SU-DHL-6 (cell line): Measurements from ENCODE around the gene DRGX.

Source experiments
- H2AFZ ChIP-seq: fragments of 200-600 bp; sonication (generic); 2 replicates; pipeline ENCODE4 v1.6.1; 2014; ENCODE audit warnings: low read depth, mild to moderate bottlenecking, moderate library complexity, mixed read lengths, antibody characterized with exemption, low read length; ENCODE audit not compliant: severe bottlenecking
- H3F3A ChIP-seq: fragments of 200-600 bp; shearing (Covaris generic); 2 replicates; pipeline ENCODE4 v1.6.0; 2016; ENCODE audit warnings: antibody characterized with exemption, mild to moderate bottlenecking; ENCODE audit not compliant: insufficient read depth
- H3K27ac ChIP-seq: fragments of 200-600 bp; sonication (generic); 2 replicates; pipeline ENCODE4 v1.5.1; 2016; ENCODE audit warnings: low read depth, mild to moderate bottlenecking, low read length, moderate library complexity, mixed read lengths
- H3K27me3 ChIP-seq: fragments of 200-600 bp; sonication (generic), shearing (Covaris generic); 2 replicates; pipeline ENCODE4 v1.6.0; 2014; ENCODE audit warnings: mild to moderate bottlenecking, low read length
- H3K36me3 ChIP-seq: fragments of 200-600 bp; sonication (generic); 2 replicates; pipeline ENCODE4 v1.6.1; 2014; ENCODE audit warnings: mild to moderate bottlenecking, low read length, mixed read lengths
- H3K4me2 ChIP-seq: fragments of 300-600, 200-600 bp; shearing (Covaris generic), sonication (generic); 2 replicates; pipeline ENCODE4 v1.6.0; 2014; ENCODE audit warnings: low read length, low read depth, mild to moderate bottlenecking; ENCODE audit not compliant: poor library complexity, severe bottlenecking
- H3K4me3 ChIP-seq: fragments of 200-600 bp; sonication (generic); 2 replicates; pipeline ENCODE4 v1.5.1; 2014; ENCODE audit warnings: antibody characterized with exemption, low read length, mild to moderate bottlenecking, mixed read lengths; ENCODE audit not compliant: insufficient read depth, poor library complexity, severe bottlenecking
- H3K79me2 ChIP-seq: fragments of 200-600 bp; sonication (generic); 2 replicates; pipeline ENCODE4 v1.6.1; 2014; ENCODE audit warnings: mild to moderate bottlenecking, low read length, moderate library complexity; ENCODE audit not compliant: insufficient read depth
- H3K9ac ChIP-seq: fragments of 200-600 bp; sonication (generic); 2 replicates; pipeline ENCODE4 v1.7.0; 2014; ENCODE audit warnings: mild to moderate bottlenecking, low read length
- H3K9me2 ChIP-seq: fragments of 200-600 bp; sonication (generic); replicated peaks from 2 replicates; pipeline ENCODE4 v1.6.1; 2014; ENCODE audit warnings: low read length; ENCODE audit not compliant: insufficient read depth
- H3K9me3 ChIP-seq: fragments of 200-600 bp; sonication (generic); 2 replicates; pipeline ENCODE4 v1.6.1; 2014; ENCODE audit warnings: low read length, mixed read lengths; ENCODE audit not compliant: insufficient read depth
- H4K20me1 ChIP-seq: fragments of 200-600 bp; sonication (generic); 2 replicates; pipeline ENCODE4 v1.6.1; 2014; ENCODE audit warnings: low read depth, mild to moderate bottlenecking, antibody characterized with exemption, low read length, moderate library complexity, mixed read lengths
- EZH2phosphoT487 ChIP-seq: fragments of 200-600 bp; sonication (generic), shearing (Covaris generic); conservative IDR thresholded peaks from 2 replicates; pipeline ENCODE4 v1.6.1; 2018; ENCODE audit warnings: mild to moderate bottlenecking, antibody characterized with exemption, low read length, moderate library complexity, mixed read lengths
- TF ChIP-seq, protein P1 (sequence below): fragments of 200-600 bp; sonication (generic); IDR thresholded peaks from one replicate; pipeline ENCODE4 v1.5.1; 2017; ENCODE audit warnings: antibody characterized with exemption, mild to moderate bottlenecking, low read length, moderate library complexity; ENCODE audit not compliant: insufficient read depth, poor library complexity, severe bottlenecking

DRGX gene

GRCh38 chr10:49419005-49419404 lies 23.1 kb upstream of the DRGX start:
- H3K79me2 ChIP-seq = no peaks in the 10 kb centered on the region
- H3K4me3 ChIP-seq = no peak overlapping the region
- H3K4me2 ChIP-seq = no peak overlapping the region
- no peaks in the 10 kb centered on the region for H3K9me3 ChIP-seq
- H3F3A ChIP-seq = no peaks in the 10 kb centered on the region
- no peak for TF ChIP-seq EZH2phosphoT487
- TF ChIP-seq, protein P1, sequence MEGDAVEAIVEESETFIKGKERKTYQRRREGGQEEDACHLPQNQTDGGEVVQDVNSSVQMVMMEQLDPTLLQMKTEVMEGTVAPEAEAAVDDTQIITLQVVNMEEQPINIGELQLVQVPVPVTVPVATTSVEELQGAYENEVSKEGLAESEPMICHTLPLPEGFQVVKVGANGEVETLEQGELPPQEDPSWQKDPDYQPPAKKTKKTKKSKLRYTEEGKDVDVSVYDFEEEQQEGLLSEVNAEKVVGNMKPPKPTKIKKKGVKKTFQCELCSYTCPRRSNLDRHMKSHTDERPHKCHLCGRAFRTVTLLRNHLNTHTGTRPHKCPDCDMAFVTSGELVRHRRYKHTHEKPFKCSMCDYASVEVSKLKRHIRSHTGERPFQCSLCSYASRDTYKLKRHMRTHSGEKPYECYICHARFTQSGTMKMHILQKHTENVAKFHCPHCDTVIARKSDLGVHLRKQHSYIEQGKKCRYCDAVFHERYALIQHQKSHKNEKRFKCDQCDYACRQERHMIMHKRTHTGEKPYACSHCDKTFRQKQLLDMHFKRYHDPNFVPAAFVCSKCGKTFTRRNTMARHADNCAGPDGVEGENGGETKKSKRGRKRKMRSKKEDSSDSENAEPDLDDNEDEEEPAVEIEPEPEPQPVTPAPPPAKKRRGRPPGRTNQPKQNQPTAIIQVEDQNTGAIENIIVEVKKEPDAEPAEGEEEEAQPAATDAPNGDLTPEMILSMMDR = no peak
- no peaks in the 10 kb centered on the region for H4K20me1 ChIP-seq
- H2AFZ ChIP-seq = no peak overlapping the region
- no peak overlapping the region for H3K27ac ChIP-seq
- no peaks in the 10 kb centered on the region for H3K27me3 ChIP-seq
- no peak overlapping the region for H3K9ac ChIP-seq
- H3K36me3 ChIP-seq = no peaks in the 10 kb centered on the region
- H3K9me2 ChIP-seq = no peaks in the 10 kb centered on the region

DNA sequence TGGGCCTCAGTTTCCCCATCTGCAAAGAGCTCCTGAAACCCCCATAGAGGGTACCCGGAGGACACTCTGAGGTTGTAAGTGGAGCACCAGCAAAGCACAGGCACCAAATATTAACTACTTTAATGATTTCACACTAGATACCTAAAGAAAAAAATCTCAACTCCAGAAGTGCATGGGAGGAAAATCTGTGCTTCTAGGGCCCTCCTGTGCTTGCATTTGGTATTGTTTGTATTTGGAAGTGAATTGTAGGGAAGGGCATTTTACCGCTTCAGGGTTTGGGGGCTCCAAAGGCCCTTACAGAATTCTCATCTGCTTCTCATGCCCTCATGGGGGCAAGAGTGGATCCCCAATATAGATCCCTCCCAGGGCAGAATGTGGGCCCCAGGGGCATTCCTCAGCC lies 22.4 kb upstream of the DRGX start:
- Histone ChIP-seq H3K4me3 (no peak overlapping the region), H3K79me2 (no peaks in the 10 kb centered on the region), H3K27me3 (no peaks in the 10 kb centered on the region), H3K27ac (no peak overlapping the region), H2AFZ (no peak overlapping the region), H3F3A (no peaks in the 10 kb centered on the region), H4K20me1 (no peaks in the 10 kb centered on the region), H3K9ac (no peak overlapping the region), H3K9me3 (no peaks in the 10 kb centered on the region), H3K4me2 (no peak overlapping the region), H3K9me2 (no peaks in the 10 kb centered on the region), H3K36me3 (no peaks in the 10 kb centered on the region)
- TF ChIP-seq, protein P1 = no peak
- TF ChIP-seq EZH2phosphoT487 = no peak

DNA sequence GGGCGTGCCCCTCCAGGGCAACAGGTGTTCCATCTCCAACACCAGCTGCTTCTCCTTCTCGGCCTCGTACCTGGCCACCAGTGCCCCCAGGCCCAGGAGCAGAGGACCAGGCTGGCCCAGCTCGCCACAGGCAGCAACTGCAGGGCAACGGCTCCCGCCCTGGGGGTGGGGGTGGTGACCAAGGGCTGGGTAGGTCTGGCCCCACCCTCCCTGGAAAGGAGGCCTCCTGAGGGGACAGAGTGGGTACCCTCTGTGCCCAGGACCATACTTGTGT lies 22.1 kb upstream of the DRGX start:
- TF ChIP-seq EZH2phosphoT487 = no peak
- TF ChIP-seq, protein P1 = no peak
- H3K9ac ChIP-seq = no peak overlapping the region
- no peaks in the 10 kb centered on the region for H3K9me2 ChIP-seq
- no peaks in the 10 kb centered on the region for H3F3A ChIP-seq
- no peaks in the 10 kb centered on the region for H4K20me1 ChIP-seq
- no peaks in the 10 kb centered on the region for H3K27me3 ChIP-seq
- no peaks in the 10 kb centered on the region for H3K36me3 ChIP-seq
- H3K4me2 ChIP-seq = no peak overlapping the region
- H3K9me3 ChIP-seq = no peaks in the 10 kb centered on the region
- no peak overlapping the region for H3K4me3 ChIP-seq
- H3K27ac ChIP-seq = no peak overlapping the region
- H2AFZ ChIP-seq = no peak overlapping the region
- no peaks in the 10 kb centered on the region for H3K79me2 ChIP-seq
